GM20000 (cell line): ENCODE data around the gene EXOC6B.

ENCODE experiments used
- DNase-seq: peaks from one replicate; pipeline ENCODE4 v3.0.0; 2012; ENCODE audit warnings: low spot score
- CTCF ChIP-seq: IDR thresholded peaks from 2 replicates; pipeline ENCODE4 v1.5.1; 2012; ENCODE audit warnings: mild to moderate bottlenecking, control low read depth; ENCODE audit errors: extremely low read depth, missing control alignments

EXOC6B gene

GRCh38 chr2:72263776-72264060 lies 562.1 kb downstream of the EXOC6B start:
- DNase-seq = no peak

GRCh38 chr2:72263043-72263775 lies 562.6 kb downstream of the EXOC6B start:
- no peak for DNase-seq

More at GRCh38 chr2:72263776-72264060, 562.1 kb downstream of the EXOC6B start:
- TF ChIP-seq CTCF = no peak

GRCh38 chr2:72261076-72261475 lies 564.8 kb downstream of the EXOC6B start:
- no peak for TF ChIP-seq CTCF
- DNase-seq = no peak

More at GRCh38 chr2:72263043-72263775, 562.6 kb downstream of the EXOC6B start:
- no peak for TF ChIP-seq CTCF

- DNase-seq = no peak
- TF ChIP-seq CTCF = no peak
These were observed 570.3 kb downstream of the EXOC6B start for GRCh38 chr2:72255540-72255939.

GRCh38 chr2:72254831-72255451 lies 570.9 kb downstream of the EXOC6B start:
- no peak for TF ChIP-seq CTCF
- no peak for DNase-seq

GRCh38 chr2:72238311-72238710 lies 587.5 kb downstream of the EXOC6B start:
- DNase-seq = no peak
- TF ChIP-seq CTCF = no peak

- DNase-seq = no peak
- no peak for TF ChIP-seq CTCF
These were observed 588.3 kb downstream of the EXOC6B start for GRCh38 chr2:72237549-72237948.
